IPS-18a (cell line): ENCODE results near the gene CDKAL1.

ENCODE experiments used
- H3K27ac ChIP-seq: one replicate; pipeline ENCODE4 v1.5.1; 2013; ENCODE audit warnings: low read length
- H3K27me3 ChIP-seq: one replicate; pipeline ENCODE4 v1.6.1; 2013; ENCODE audit warnings: mild to moderate bottlenecking, low read length; ENCODE audit not compliant: control insufficient read depth, insufficient read depth
- H3K36me3 ChIP-seq: one replicate; pipeline ENCODE4 v1.6.1; 2013; ENCODE audit warnings: low read depth, low read length; ENCODE audit not compliant: control insufficient read depth
- H3K4me1 ChIP-seq: one replicate; pipeline ENCODE4 v1.6.1; 2013; ENCODE audit warnings: low read depth, low read length; ENCODE audit not compliant: control insufficient read depth
- H3K4me3 ChIP-seq: one replicate; pipeline ENCODE4 v1.5.1; 2013; ENCODE audit warnings: low read length
- H3K9ac ChIP-seq: one replicate; pipeline ENCODE4 v1.6.1; 2013; ENCODE audit warnings: mild to moderate bottlenecking, low read length, moderate library complexity
- H3K9me3 ChIP-seq: one replicate; pipeline ENCODE4 v1.6.1; 2013; ENCODE audit warnings: low read depth, low read length; ENCODE audit not compliant: control insufficient read depth

Gene CDKAL1

GRCh38 chr6:20688710-20689500, 154.6 kb downstream of the CDKAL1 start:
- Histone ChIP-seq H3K36me3 (no peaks in the 10 kb centered on the region), H3K9ac (no peak overlapping the region), H3K9me3 (no peaks in the 10 kb centered on the region), H3K27ac (no peak overlapping the region), H3K4me3 (no peak overlapping the region), H3K4me1 (peaks cover 24% of the 10 kb centered on the region), H3K27me3 (no peaks in the 10 kb centered on the region)

- H3K4me3 ChIP-seq: no peak overlapping the region
Observed at GRCh38 chr6:20691185-20691584, 156.9 kb downstream of the CDKAL1 start.

GRCh38 chr6:20692023-20692422, 157.8 kb downstream of the CDKAL1 start:
- H3K9ac ChIP-seq: no peak overlapping the region
- H3K27ac ChIP-seq: no peak overlapping the region
- no peak overlapping the region for H3K4me3 ChIP-seq
- H3K4me1 ChIP-seq: peaks cover 23% of the 10 kb centered on the region
- no peaks in the 10 kb centered on the region for H3K27me3 ChIP-seq
- H3K9me3 ChIP-seq: no peaks in the 10 kb centered on the region
- H3K36me3 ChIP-seq: no peaks in the 10 kb centered on the region

More at GRCh38 chr6:20691185-20691584, 156.9 kb downstream of the CDKAL1 start:
- Histone ChIP-seq H3K36me3 (no peaks in the 10 kb centered on the region), H3K27ac (no peak overlapping the region), H3K27me3 (no peaks in the 10 kb centered on the region), H3K9ac (no peak overlapping the region), H3K9me3 (no peaks in the 10 kb centered on the region), H3K4me1 (peaks cover 25% of the 10 kb centered on the region)

DNA sequence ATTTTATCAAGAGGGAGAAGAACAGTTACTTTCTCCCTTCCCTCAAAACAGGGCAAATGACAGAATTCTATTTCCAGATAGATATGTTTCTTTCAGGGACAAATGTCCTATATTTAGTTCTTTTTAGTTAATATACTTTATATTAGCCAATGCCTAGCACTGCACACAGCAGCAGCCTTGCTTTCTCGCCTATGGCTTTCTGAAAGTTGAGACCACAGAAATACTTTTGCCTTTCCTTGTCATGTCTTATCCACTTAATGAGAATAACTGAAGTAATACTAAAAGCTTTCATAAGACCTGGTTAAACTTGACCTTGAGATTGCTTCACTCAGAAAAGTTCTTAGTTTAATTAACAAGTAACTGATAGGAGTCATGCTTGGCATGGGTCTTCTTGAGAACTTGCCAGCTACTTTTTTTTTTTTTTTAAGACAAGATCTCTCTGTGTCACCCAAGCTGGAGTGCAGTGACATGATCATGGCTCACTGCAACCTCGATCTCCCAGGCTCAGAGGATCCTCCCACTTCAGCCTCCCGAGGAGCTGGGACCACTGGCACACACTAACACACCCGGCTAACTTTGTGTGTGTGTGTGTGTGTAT, 159.3 kb downstream of the CDKAL1 start:
- no peaks in the 10 kb centered on the region for H3K36me3 ChIP-seq
- no peak overlapping the region for H3K9ac ChIP-seq
- peaks cover 17% of the 10 kb centered on the region for H3K4me1 ChIP-seq
- H3K27ac ChIP-seq: no peak overlapping the region
- no peak overlapping the region for H3K4me3 ChIP-seq
- H3K27me3 ChIP-seq: no peaks in the 10 kb centered on the region
- no peaks in the 10 kb centered on the region for H3K9me3 ChIP-seq

GRCh38 chr6:20696676-20697075, 162.4 kb downstream of the CDKAL1 start:
- Histone ChIP-seq H3K9me3 (no peaks in the 10 kb centered on the region), H3K9ac (no peak overlapping the region), H3K4me3 (no peak overlapping the region), H3K27ac (no peak overlapping the region), H3K4me1 (peaks cover 9% of the 10 kb centered on the region), H3K27me3 (no peaks in the 10 kb centered on the region), H3K36me3 (no peaks in the 10 kb centered on the region)

DNA sequence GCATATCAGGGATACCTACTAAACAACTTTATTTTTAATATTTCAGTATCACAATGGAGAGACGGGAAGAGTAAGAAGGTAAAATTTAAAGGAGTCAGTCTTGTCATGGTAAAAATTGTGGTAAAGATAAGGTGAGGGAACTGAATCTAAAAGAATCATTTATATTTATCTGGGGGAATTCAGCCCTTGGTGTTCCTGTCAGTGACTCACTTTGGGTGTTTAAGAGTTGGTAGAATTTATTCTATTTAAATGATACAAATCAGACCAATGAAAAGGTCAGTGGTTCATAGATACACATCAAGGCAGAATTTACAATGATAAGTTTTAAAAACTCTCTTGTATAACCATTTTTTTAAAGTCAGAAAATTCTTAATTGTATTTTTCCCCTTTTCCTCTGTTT, 164.4 kb downstream of the CDKAL1 start:
- no peaks in the 10 kb centered on the region for H3K27me3 ChIP-seq
- no peaks in the 10 kb centered on the region for H3K9me3 ChIP-seq
- H3K4me3 ChIP-seq: no peak overlapping the region
- H3K27ac ChIP-seq: no peak overlapping the region
- H3K36me3 ChIP-seq: no peaks in the 10 kb centered on the region
- H3K9ac ChIP-seq: no peak overlapping the region
- H3K4me1 ChIP-seq: peaks cover 9% of the 10 kb centered on the region

GRCh38 chr6:20699402-20699801, 165.1 kb downstream of the CDKAL1 start:
- H3K9ac ChIP-seq: no peak overlapping the region
- H3K4me1 ChIP-seq: peaks cover 15% of the 10 kb centered on the region
- H3K27ac ChIP-seq: no peak overlapping the region
- H3K36me3 ChIP-seq: no peaks in the 10 kb centered on the region
- no peak overlapping the region for H3K4me3 ChIP-seq
- H3K9me3 ChIP-seq: no peaks in the 10 kb centered on the region
- no peaks in the 10 kb centered on the region for H3K27me3 ChIP-seq

GRCh38 chr6:20700375-20700774, 166.1 kb downstream of the CDKAL1 start:
- Histone ChIP-seq H3K9me3 (no peaks in the 10 kb centered on the region), H3K4me1 (peaks cover 18% of the 10 kb centered on the region), H3K27me3 (no peaks in the 10 kb centered on the region), H3K36me3 (no peaks in the 10 kb centered on the region), H3K9ac (no peak overlapping the region), H3K27ac (no peak overlapping the region), H3K4me3 (no peak overlapping the region)

DNA sequence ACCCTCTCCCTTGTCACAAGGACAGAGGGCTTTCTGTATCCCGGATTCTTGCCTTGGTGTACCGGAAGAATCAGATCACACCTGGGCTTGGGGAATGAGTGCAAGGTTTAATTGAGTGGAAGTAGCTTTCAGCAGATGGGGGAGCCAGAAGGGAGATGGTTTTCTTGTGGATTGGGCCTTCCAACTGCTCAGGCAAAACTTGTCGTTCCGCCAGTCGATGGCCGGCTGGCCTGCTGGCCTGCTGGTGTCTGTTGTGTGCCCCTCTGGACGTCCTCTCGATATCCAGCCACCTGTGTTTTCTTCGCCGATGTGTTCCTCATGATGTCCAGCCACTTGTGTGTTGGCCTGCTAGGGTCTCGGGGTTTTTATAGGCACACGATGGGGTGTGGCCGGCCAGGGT, 168.1 kb downstream of the CDKAL1 start:
- H3K27ac ChIP-seq: no peak overlapping the region
- no peaks in the 10 kb centered on the region for H3K36me3 ChIP-seq
- H3K9me3 ChIP-seq: no peaks in the 10 kb centered on the region
- peaks cover 16% of the 10 kb centered on the region for H3K4me1 ChIP-seq
- H3K9ac ChIP-seq: no peak overlapping the region
- no peaks in the 10 kb centered on the region for H3K27me3 ChIP-seq
- H3K4me3 ChIP-seq: no peak overlapping the region

GRCh38 chr6:20703049-20703448, 168.8 kb downstream of the CDKAL1 start:
- no peaks in the 10 kb centered on the region for H3K9me3 ChIP-seq
- H3K9ac ChIP-seq: no peak overlapping the region
- H3K36me3 ChIP-seq: no peaks in the 10 kb centered on the region
- H3K4me3 ChIP-seq: no peak overlapping the region
- H3K27me3 ChIP-seq: no peaks in the 10 kb centered on the region
- H3K27ac ChIP-seq: no peak overlapping the region
- peaks cover 13% of the 10 kb centered on the region for H3K4me1 ChIP-seq

DNA sequence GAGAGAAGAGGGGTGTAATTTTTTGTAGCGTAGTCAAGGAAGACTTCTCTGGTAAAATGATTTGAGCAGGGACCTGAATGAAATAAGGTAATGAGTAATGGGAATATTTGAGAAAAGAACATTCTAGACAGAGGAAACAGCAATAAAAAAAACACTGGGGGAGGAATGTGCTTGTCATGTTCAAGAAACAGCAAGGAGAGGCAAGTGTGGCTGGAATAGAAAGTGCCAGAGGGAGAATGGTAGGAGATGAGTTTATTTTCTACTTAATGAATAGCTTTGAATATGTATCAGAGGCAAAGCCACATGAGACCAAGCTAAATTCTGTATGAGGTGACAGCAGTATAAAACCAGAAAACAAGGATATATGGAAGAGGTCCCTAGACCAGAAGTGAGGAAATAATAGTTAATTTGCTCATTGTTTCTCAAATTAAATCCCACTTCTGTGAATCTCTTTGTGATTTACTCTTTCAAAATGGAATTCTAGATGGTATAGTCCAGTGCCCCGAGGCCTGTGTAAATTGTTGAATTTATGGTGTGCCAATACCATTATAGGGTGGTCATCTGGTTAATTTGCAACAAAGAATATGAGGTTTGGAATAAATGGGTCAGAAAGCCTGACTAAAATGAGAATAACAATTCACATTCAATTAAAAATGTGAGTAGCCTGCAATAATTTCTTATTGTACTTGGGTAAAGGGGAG, 170.2 kb downstream of the CDKAL1 start:
- Histone ChIP-seq H3K9ac (no peak overlapping the region), H3K4me3 (no peak overlapping the region), H3K27me3 (no peaks in the 10 kb centered on the region)

More for the DNA sequence above, 170.2 kb downstream of the CDKAL1 start:
- no peaks in the 10 kb centered on the region for H3K36me3 ChIP-seq
- H3K9me3 ChIP-seq: no peaks in the 10 kb centered on the region
- peaks cover 13% of the 10 kb centered on the region for H3K4me1 ChIP-seq
- no peak overlapping the region for H3K27ac ChIP-seq
